ENCODE data around the gene DMAC2.
A peak's percentile ranks its signal among the peaks of the same experiment; 100 is the strongest.

The DMAC2 gene

GRCh38 chr19:41457241-41457640 is 17.5 kb upstream of the DMAC2 start:
- Histone ChIP-seq H3K4me3 (ENCODE audit: low read depth, low read length) (no peak overlapping the region), H3K27ac (ENCODE audit: low read depth, low read length) (no peak overlapping the region), H3K27me3 (ENCODE audit: control insufficient read depth, insufficient read depth, low read length) (no peaks in the 10 kb centered on the region), H3K4me1 (ENCODE audit: control insufficient read depth, insufficient read depth, low read length) (no peaks in the 10 kb centered on the region), H3K9ac (ENCODE audit: low read depth, low read length) (no peak overlapping the region), H3K9me3 (ENCODE audit: control insufficient read depth, insufficient read depth, low read length) (peaks cover 23% of the 10 kb centered on the region), H3K36me3 (ENCODE audit: control insufficient read depth, insufficient read depth, low read length) (no peaks in the 10 kb centered on the region)

- Histone ChIP-seq H3K27ac (ENCODE audit: low read depth, low read length) (no peak overlapping the region), H3K4me1 (ENCODE audit: control insufficient read depth, insufficient read depth, low read length) (no peaks in the 10 kb centered on the region), H3K4me3 (ENCODE audit: low read depth, low read length) (no peak overlapping the region), H3K9ac (ENCODE audit: low read depth, low read length) (no peak overlapping the region), H3K9me3 (ENCODE audit: control insufficient read depth, insufficient read depth, low read length) (peaks cover 15% of the 10 kb centered on the region), H3K27me3 (ENCODE audit: control insufficient read depth, insufficient read depth, low read length) (no peaks in the 10 kb centered on the region), H3K36me3 (ENCODE audit: control insufficient read depth, insufficient read depth, low read length) (no peaks in the 10 kb centered on the region)
Measured at GRCh38 chr19:41456342-41456918, 16.7 kb upstream of the DMAC2 start.

GRCh38 chr19:41455936-41456335 is 16.2 kb upstream of the DMAC2 start:
- Histone ChIP-seq H3K4me3 (ENCODE audit: low read depth, low read length) (no peak overlapping the region), H3K27me3 (ENCODE audit: control insufficient read depth, insufficient read depth, low read length) (no peaks in the 10 kb centered on the region), H3K27ac (ENCODE audit: low read depth, low read length) (no peak overlapping the region), H3K4me1 (ENCODE audit: control insufficient read depth, insufficient read depth, low read length) (no peaks in the 10 kb centered on the region), H3K36me3 (ENCODE audit: control insufficient read depth, insufficient read depth, low read length) (no peaks in the 10 kb centered on the region), H3K9ac (ENCODE audit: low read depth, low read length) (no peak overlapping the region), H3K9me3 (ENCODE audit: control insufficient read depth, insufficient read depth, low read length) (peaks cover 10% of the 10 kb centered on the region)

- Histone ChIP-seq H3K9me3 (ENCODE audit: control insufficient read depth, insufficient read depth, low read length) (no peaks in the 10 kb centered on the region; the same call in 1 of the 2 replicates), H3K4me1 (ENCODE audit: control insufficient read depth, insufficient read depth, low read length) (no peaks in the 10 kb centered on the region), H3K9ac (ENCODE audit: low read depth, low read length) (no peak overlapping the region), H3K27me3 (ENCODE audit: control insufficient read depth, insufficient read depth, low read length) (peaks cover 13% of the 10 kb centered on the region), H3K27ac (ENCODE audit: low read depth, low read length) (no peak overlapping the region), H3K4me3 (ENCODE audit: low read depth, low read length) (no peak overlapping the region), H3K36me3 (ENCODE audit: control insufficient read depth, insufficient read depth, low read length) (no peaks in the 10 kb centered on the region)
Measured at GRCh38 chr19:41452584-41453275, 13.0 kb upstream of the DMAC2 start.

GRCh38 chr19:41449865-41450178 is 10.1 kb upstream of the DMAC2 start:
- H3K4me3 ChIP-seq (ENCODE audit: low read depth, low read length) = no peak overlapping the region
- H3K27ac ChIP-seq (ENCODE audit: low read depth, low read length) = no peak overlapping the region
- H3K9me3 ChIP-seq (ENCODE audit: control insufficient read depth, insufficient read depth, low read length) = no peaks in the 10 kb centered on the region
- H3K27me3 ChIP-seq (ENCODE audit: control insufficient read depth, insufficient read depth, low read length) = peaks cover 13% of the 10 kb centered on the region
- no peaks in the 10 kb centered on the region for H3K36me3 ChIP-seq (ENCODE audit: control insufficient read depth, insufficient read depth, low read length)
- H3K4me1 ChIP-seq (ENCODE audit: control insufficient read depth, insufficient read depth, low read length) = no peaks in the 10 kb centered on the region
- no peak overlapping the region for H3K9ac ChIP-seq (ENCODE audit: low read depth, low read length)

GRCh38 chr19:41449079-41449864 is 9.6 kb upstream of the DMAC2 start:
- Histone ChIP-seq H3K27ac (ENCODE audit: low read depth, low read length) (no peak overlapping the region), H3K9ac (ENCODE audit: low read depth, low read length) (no peak overlapping the region), H3K27me3 (ENCODE audit: control insufficient read depth, insufficient read depth, low read length) (peaks cover 13% of the 10 kb centered on the region), H3K9me3 (ENCODE audit: control insufficient read depth, insufficient read depth, low read length) (no peaks in the 10 kb centered on the region), H3K4me3 (ENCODE audit: low read depth, low read length) (peak overlapping the region; percentile 53), H3K36me3 (ENCODE audit: control insufficient read depth, insufficient read depth, low read length) (no peaks in the 10 kb centered on the region), H3K4me1 (ENCODE audit: control insufficient read depth, insufficient read depth, low read length) (no peaks in the 10 kb centered on the region)

GRCh38 chr19:41447732-41448332 is 8.1 kb upstream of the DMAC2 start:
- Histone ChIP-seq H3K9ac (ENCODE audit: low read depth, low read length) (no peak overlapping the region), H3K36me3 (ENCODE audit: control insufficient read depth, insufficient read depth, low read length) (no peaks in the 10 kb centered on the region), H3K27ac (ENCODE audit: low read depth, low read length) (no peak overlapping the region), H3K4me1 (ENCODE audit: control insufficient read depth, insufficient read depth, low read length) (no peaks in the 10 kb centered on the region), H3K9me3 (ENCODE audit: control insufficient read depth, insufficient read depth, low read length) (no peaks in the 10 kb centered on the region), H3K27me3 (ENCODE audit: control insufficient read depth, insufficient read depth, low read length) (peaks cover 13% of the 10 kb centered on the region), H3K4me3 (ENCODE audit: low read depth, low read length) (no peak overlapping the region)

GRCh38 chr19:41445575-41445974 is 5.9 kb upstream of the DMAC2 start:
- Histone ChIP-seq H3K9me3 (ENCODE audit: control insufficient read depth, insufficient read depth, low read length) (no peaks in the 10 kb centered on the region), H3K36me3 (ENCODE audit: control insufficient read depth, insufficient read depth, low read length) (no peaks in the 10 kb centered on the region), H3K4me1 (ENCODE audit: control insufficient read depth, insufficient read depth, low read length) (no peaks in the 10 kb centered on the region), H3K27ac (ENCODE audit: low read depth, low read length) (no peak overlapping the region), H3K4me3 (ENCODE audit: low read depth, low read length) (no peak overlapping the region), H3K27me3 (ENCODE audit: control insufficient read depth, insufficient read depth, low read length) (peaks cover 13% of the 10 kb centered on the region), H3K9ac (ENCODE audit: low read depth, low read length) (no peak overlapping the region)

GRCh38 chr19:41443813-41444455 is 4.2 kb upstream of the DMAC2 start:
- no peaks in the 10 kb centered on the region for H3K9me3 ChIP-seq (ENCODE audit: control insufficient read depth, insufficient read depth, low read length)
- H3K4me1 ChIP-seq (ENCODE audit: control insufficient read depth, insufficient read depth, low read length) = no peaks in the 10 kb centered on the region
- H3K4me3 ChIP-seq (ENCODE audit: low read depth, low read length) = no peak overlapping the region
- H3K36me3 ChIP-seq (ENCODE audit: control insufficient read depth, insufficient read depth, low read length) = no peaks in the 10 kb centered on the region
- no peak overlapping the region for H3K9ac ChIP-seq (ENCODE audit: low read depth, low read length)
- no peak overlapping the region for H3K27ac ChIP-seq (ENCODE audit: low read depth, low read length)
- peaks cover 11% of the 10 kb centered on the region for H3K27me3 ChIP-seq (ENCODE audit: control insufficient read depth, insufficient read depth, low read length)

- no peaks in the 10 kb centered on the region for H3K4me1 ChIP-seq (ENCODE audit: control insufficient read depth, insufficient read depth, low read length)
- peaks cover 5% of the 10 kb centered on the region; the same call in 1 of the 2 replicates for H3K36me3 ChIP-seq (ENCODE audit: control insufficient read depth, insufficient read depth, low read length)
- no peaks in the 10 kb centered on the region for H3K9me3 ChIP-seq (ENCODE audit: control insufficient read depth, insufficient read depth, low read length)
- H3K9ac ChIP-seq (ENCODE audit: low read depth, low read length) = no peak within 1 kb of the TSS
- no peak within 1 kb of the TSS for H3K4me3 ChIP-seq (ENCODE audit: low read depth, low read length)
- no peaks in the 10 kb centered on the region for H3K27me3 ChIP-seq (ENCODE audit: control insufficient read depth, insufficient read depth, low read length)
- no peak within 1 kb of the TSS for H3K27ac ChIP-seq (ENCODE audit: low read depth, low read length)
Measured at GRCh38 chr19:41442473-41443355, 3.0 kb upstream of the DMAC2 start, which contains the start of gene ERICH4. TSS of gene ERICH4 (plus strand) at chr19:41443156. CDS start at chr19:41443170, 14 bp downstream.
